ENCODE measurements around the gene CDX1.

The CDX1 gene

GRCh38 chr5:150129454-150129812 is 37.1 kb upstream of the CDX1 start:
- H3K4me2 ChIP-seq: peak overlapping the region in 1 of 11 experiments; percentile 41; a peak in 2 of 22 replicates
- no peak overlapping the region for H3K9ac ChIP-seq
- no peak for TF ChIP-seq Cebpa-rat (IDR thresholded peaks at IDR 0.05)
- H3K27ac ChIP-seq: no peak overlapping the region
- H3K27me3 ChIP-seq: no peaks in the 10 kb centered on the region
- H3K4me1 ChIP-seq: peaks cover 39 to 69% (median 56%) of the 10 kb centered on the region in 10 experiments
- H4K20me1 ChIP-seq: no peaks in the 10 kb centered on the region
- no peaks in the 10 kb centered on the region for H3K9me3 ChIP-seq (replicated peaks in 1 of 11)
- H3K4me3 ChIP-seq: no peak overlapping the region
- peaks cover 0 to 97% (median 90%) of the 10 kb centered on the region in 11 experiments; a peak in 18 of 22 replicates for H3K36me3 ChIP-seq

GRCh38 chr5:150129813-150130492 is 36.6 kb upstream of the CDX1 start:
- Histone ChIP-seq H4K20me1 (no peaks in the 10 kb centered on the region), H3K4me2 (peak overlapping the region in 5 of 11 experiments; percentile 5 to 57 (median 13); a peak in 7 of 22 replicates), H3K27ac (peak overlapping the region in 1 of 11 experiments; percentile 29; a peak in 2 of 22 replicates), H3K4me1 (peaks cover 44 to 72% (median 60%) of the 10 kb centered on the region in 10 experiments), H3K9ac (0 out of 22 replicates have a peak overlapping the region, but pooled peaks of 1 of the 11 experiments have one; percentile 34), H3K27me3 (no peaks in the 10 kb centered on the region), H3K9me3 (replicated peaks in 1 of 11) (no peaks in the 10 kb centered on the region), H3K36me3 (peaks cover 0 to 99% (median 92%) of the 10 kb centered on the region in 11 experiments; a peak in 18 of 22 replicates), H3K4me3 (no peak overlapping the region)
- TF ChIP-seq Cebpa-rat (IDR thresholded peaks at IDR 0.05): peak in 3 of 11 experiments; percentile 14 to 51 (median 30); a peak in 2 of 22 replicates

- Histone ChIP-seq H3K36me3 (peaks cover 0 to 99% (median 92%) of the 10 kb centered on the region in 11 experiments; a peak in 18 of 22 replicates), H4K20me1 (no peaks in the 10 kb centered on the region), H3K27me3 (no peaks in the 10 kb centered on the region), H3K4me1 (peaks cover 50 to 77% (median 64%) of the 10 kb centered on the region in 10 experiments), H3K9me3 (replicated peaks in 1 of 11) (no peaks in the 10 kb centered on the region), H3K9ac (peak overlapping the region in 2 of 11 experiments; percentile 22 to 34; a peak in 3 of 22 replicates), H3K4me3 (no peak overlapping the region), H3K4me2 (peak overlapping the region in 5 of 11 experiments; percentile 5 to 57 (median 13); a peak in 6 of 22 replicates), H3K27ac (peak overlapping the region in 1 of 11 experiments; percentile 3; a peak in 1 of 22 replicates)
- no peak for TF ChIP-seq Cebpa-rat (IDR thresholded peaks at IDR 0.05)
Observed at GRCh38 chr5:150130493-150130922, 36.1 kb upstream of the CDX1 start.

GRCh38 chr5:150131461-150131860 is 35.1 kb upstream of the CDX1 start:
- Histone ChIP-seq H3K27me3 (no peaks in the 10 kb centered on the region), H4K20me1 (no peaks in the 10 kb centered on the region), H3K36me3 (peaks cover 0 to 99% (median 90%) of the 10 kb centered on the region in 11 experiments; a peak in 18 of 22 replicates), H3K4me3 (no peak overlapping the region), H3K4me1 (peaks cover 59 to 86% (median 72%) of the 10 kb centered on the region in 10 experiments), H3K9ac (peak overlapping the region in 2 of 11 experiments; percentile 19 to 41; a peak in 2 of 22 replicates), H3K27ac (peak overlapping the region in 3 of 11 experiments; percentile 17 to 60 (median 28); a peak in 5 of 22 replicates), H3K4me2 (peak overlapping the region in 6 of 11 experiments; percentile 3 to 72 (median 64); a peak in 10 of 22 replicates), H3K9me3 (replicated peaks in 1 of 11) (no peaks in the 10 kb centered on the region)
- no peak for TF ChIP-seq Cebpa-rat (IDR thresholded peaks at IDR 0.05)

- no peak for TF ChIP-seq Cebpa-rat (IDR thresholded peaks at IDR 0.05)
- H3K9ac ChIP-seq: peak overlapping the region in 8 of 11 experiments; percentile 8 to 41 (median 30); a peak in 5 of 22 replicates
- H3K27me3 ChIP-seq: no peaks in the 10 kb centered on the region
- peak overlapping the region; percentile 3 to 72 (median 23); a peak in 18 of 22 replicates for H3K4me2 ChIP-seq
- H3K9me3 ChIP-seq (replicated peaks in 1 of 11): no peaks in the 10 kb centered on the region
- peaks cover 0 to 99% (median 90%) of the 10 kb centered on the region in 11 experiments; a peak in 18 of 22 replicates for H3K36me3 ChIP-seq
- no peaks in the 10 kb centered on the region for H4K20me1 ChIP-seq
- peak overlapping the region in 7 of 11 experiments; percentile 15 to 60 (median 23); a peak in 14 of 22 replicates for H3K27ac ChIP-seq
- H3K4me3 ChIP-seq: no peak overlapping the region
- H3K4me1 ChIP-seq: peaks cover 66 to 93% (median 78%) of the 10 kb centered on the region in 10 experiments
Observed at GRCh38 chr5:150131978-150132694, 34.4 kb upstream of the CDX1 start.

- Histone ChIP-seq H3K9me3 (replicated peaks in 1 of 11) (no peaks in the 10 kb centered on the region), H4K20me1 (no peaks in the 10 kb centered on the region), H3K9ac (peak overlapping the region in 7 of 11 experiments; percentile 11 to 41 (median 31); a peak in 4 of 22 replicates), H3K4me2 (peak overlapping the region; percentile 6 to 72 (median 25); a peak in 21 of 22 replicates), H3K4me1 (peaks cover 72 to 99% (median 84%) of the 10 kb centered on the region in 10 experiments), H3K27ac (peak overlapping the region in 7 of 11 experiments; percentile 15 to 60 (median 23); a peak in 11 of 22 replicates), H3K4me3 (no peak overlapping the region), H3K36me3 (peaks cover 0 to 97% (median 88%) of the 10 kb centered on the region in 11 experiments; a peak in 18 of 22 replicates), H3K27me3 (no peaks in the 10 kb centered on the region)
- no peak for TF ChIP-seq Cebpa-rat (IDR thresholded peaks at IDR 0.05)
Observed at GRCh38 chr5:150132740-150133139, 33.8 kb upstream of the CDX1 start.

GRCh38 chr5:150133581-150134197 is 32.9 kb upstream of the CDX1 start:
- peaks cover 75 to 99% (median 86%) of the 10 kb centered on the region in 10 experiments for H3K4me1 ChIP-seq

GRCh38 chr5:150134198-150134588 is 32.4 kb upstream of the CDX1 start:
- no peaks in the 10 kb centered on the region for H3K9me3 ChIP-seq (replicated peaks in 1 of 11)
- peaks cover 78 to 99% (median 89%) of the 10 kb centered on the region in 10 experiments for H3K4me1 ChIP-seq
- H4K20me1 ChIP-seq: no peaks in the 10 kb centered on the region
- no peaks in the 10 kb centered on the region for H3K27me3 ChIP-seq
- H3K4me2 ChIP-seq: peak overlapping the region in 10 of 11 experiments; percentile 5 to 67 (median 20); a peak in 10 of 22 replicates
- peak overlapping the region in 3 of 11 experiments; percentile 14 to 21 (median 19); a peak in 1 of 22 replicates for H3K9ac ChIP-seq
- no peak overlapping the region for H3K4me3 ChIP-seq
- no peak for TF ChIP-seq Cebpa-rat (IDR thresholded peaks at IDR 0.05)
- H3K27ac ChIP-seq: peak overlapping the region in 3 of 11 experiments; percentile 1 to 80 (median 24); a peak in 2 of 22 replicates
- H3K36me3 ChIP-seq: peaks cover 0 to 83% (median 74%) of the 10 kb centered on the region in 11 experiments; a peak in 18 of 22 replicates

More at GRCh38 chr5:150133581-150134197, 32.9 kb upstream of the CDX1 start:
- no peak for TF ChIP-seq Cebpa-rat (IDR thresholded peaks at IDR 0.05)
- no peak overlapping the region; a peak in 2 of 22 replicates for H3K27ac ChIP-seq
- H3K36me3 ChIP-seq: peaks cover 0 to 88% (median 79%) of the 10 kb centered on the region in 11 experiments; a peak in 18 of 22 replicates
- peak overlapping the region in 1 of 11 experiments; percentile 8; a peak in 1 of 22 replicates for H3K9ac ChIP-seq
- peak overlapping the region in 10 of 11 experiments; percentile 6 to 67 (median 22); a peak in 15 of 22 replicates for H3K4me2 ChIP-seq
- H4K20me1 ChIP-seq: no peaks in the 10 kb centered on the region
- H3K9me3 ChIP-seq (replicated peaks in 1 of 11): no peaks in the 10 kb centered on the region
- no peak overlapping the region for H3K4me3 ChIP-seq
- H3K27me3 ChIP-seq: no peaks in the 10 kb centered on the region

Data from BLaER1 treated with 17β-estradiol and CSF1 and Interleukin-3, amounts not matched to agents 10 nM and 100 nM (cell line).